Neuronal stem cell (in vitro differentiated cells): Measurements from ENCODE around the gene PRELID3B.

Source experiments
- DNase-seq: peaks from one replicate; pipeline ENCODE4 v3.0.0-alpha.2; 2013; ENCODE audit warnings: low spot score
- H2AFZ ChIP-seq: one replicate; pipeline ENCODE4 v1.6.1; 2013; ENCODE audit warnings: mild to moderate bottlenecking, low read length, inconsistent platforms
- H2AK5ac ChIP-seq: 2 replicates; pipeline ENCODE4 v1.6.1; 2013; ENCODE audit warnings: low read depth, mild to moderate bottlenecking, inconsistent platforms, low read length, moderate library complexity, mixed read lengths
- H2BK120ac ChIP-seq: 2 replicates; pipeline ENCODE4 v1.6.1; 2013; ENCODE audit warnings: low read depth, mild to moderate bottlenecking, inconsistent platforms, low read length, moderate library complexity, mixed read lengths
- H2BK12ac ChIP-seq: one replicate; pipeline ENCODE4 v1.6.1; 2013; ENCODE audit warnings: low read length, inconsistent platforms
- H2BK15ac ChIP-seq: 2 replicates; pipeline ENCODE4 v1.6.1; 2013; ENCODE audit warnings: mild to moderate bottlenecking, low read length, inconsistent platforms, mixed read lengths
- H2BK5ac ChIP-seq: one replicate; pipeline ENCODE4 v1.6.1; 2013; ENCODE audit warnings: inconsistent platforms, mild to moderate bottlenecking, low read length, moderate library complexity
- H3K14ac ChIP-seq: one replicate; pipeline ENCODE4 v1.6.1; 2013; ENCODE audit warnings: low read length, inconsistent platforms
- H3K18ac ChIP-seq: 2 replicates; pipeline ENCODE4 v1.6.1; 2013; ENCODE audit warnings: low read length, inconsistent platforms
- H3K23ac ChIP-seq: 2 replicates; pipeline ENCODE4 v1.6.1; 2013; ENCODE audit warnings: low read depth, mild to moderate bottlenecking, mixed read lengths, low read length, inconsistent platforms; ENCODE audit not compliant: poor library complexity
- H3K27ac ChIP-seq: replicated peaks from 3 replicates; pipeline ENCODE4 v1.5.1; 2013; ENCODE audit warnings: low read length, inconsistent platforms
- H3K27me3 ChIP-seq, 3 experiments: 2 replicates each; pipeline ENCODE4 v1.6.1; 2013; ENCODE audit warnings: low read length in 3 of 3, mild to moderate bottlenecking in 2 of 3, inconsistent platforms in 1 of 3, low read depth in 1 of 3, mixed read lengths in 1 of 3, moderate library complexity in 1 of 3; ENCODE audit not compliant: control insufficient read depth in 3 of 3, insufficient read depth in 3 of 3
- H3K36me3 ChIP-seq, 2 donors: replicated peaks in 1 of 2; 2 replicates each; pipeline ENCODE4 v1.6.1; 2013; ENCODE audit warnings: low read length in 2 of 2; ENCODE audit not compliant: control insufficient read depth in 2 of 2, insufficient read depth in 2 of 2
- H3K4ac ChIP-seq: 2 replicates; pipeline ENCODE4 v1.6.1; 2013; ENCODE audit warnings: inconsistent platforms, mild to moderate bottlenecking, low read length, moderate library complexity
- H3K4me1 ChIP-seq, 2 donors: 1 replicate in 1 of 2; 2 replicates in 1 of 2; pipeline ENCODE4 v1.6.1; 2013; ENCODE audit warnings: low read length in 2 of 2, low read depth in 1 of 2; ENCODE audit not compliant: control insufficient read depth in 2 of 2, insufficient read depth in 1 of 2
- H3K4me2 ChIP-seq: one replicate; pipeline ENCODE4 v1.6.1; 2013; ENCODE audit warnings: mild to moderate bottlenecking, low read length, inconsistent platforms; ENCODE audit not compliant: insufficient read depth, poor library complexity, severe bottlenecking
- H3K4me3 ChIP-seq, 2 donors: 2 replicates each; pipeline ENCODE4 v1.5.1; 2013; ENCODE audit warnings: low read length in 2 of 2, mild to moderate bottlenecking in 2 of 2, inconsistent platforms in 1 of 2, moderate library complexity in 1 of 2
- H3K79me1 ChIP-seq: one replicate; pipeline ENCODE4 v1.6.1; 2013; ENCODE audit warnings: low read depth, mild to moderate bottlenecking, inconsistent platforms, low read length, moderate library complexity
- H3K9ac ChIP-seq: one replicate; pipeline ENCODE4 v1.6.1; 2013; ENCODE audit warnings: mild to moderate bottlenecking, low read depth, low read length, inconsistent platforms; ENCODE audit not compliant: poor library complexity
- H3K9me3 ChIP-seq, 2 donors: replicated peaks in 1 of 2; 2 replicates each; pipeline versions ENCODE3 to v1.6.1; 2013; ENCODE audit warnings: low read length in 2 of 2, mild to moderate bottlenecking in 2 of 2, inconsistent platforms in 1 of 2, low read depth in 1 of 2, mixed read lengths in 1 of 2, moderate library complexity in 1 of 2; ENCODE audit not compliant: control insufficient read depth in 2 of 2, insufficient read depth in 1 of 2
- H4K8ac ChIP-seq: one replicate; pipeline ENCODE4 v1.6.1; 2013; ENCODE audit warnings: low read depth, mild to moderate bottlenecking, inconsistent platforms, low read length, moderate library complexity
- H4K91ac ChIP-seq: one replicate; pipeline ENCODE4 v1.6.1; 2013; ENCODE audit warnings: low read length, low read depth, mild to moderate bottlenecking, inconsistent platforms; ENCODE audit not compliant: poor library complexity
- WGBS, 2 donors: extraction: QIAGEN DNeasy Blood & Tissue Kit; methylation state at CpG; one replicate each; pipeline ENCODE4 v1.1.7; 2013; ENCODE audit warnings: missing lambda C conversion rate in 2 of 2, mixed read lengths in 1 of 2; ENCODE audit not compliant: insufficient read length in 2 of 2, insufficient replicate concordance in 1 of 2; ENCODE audit errors: extremely low coverage in 2 of 2; 5-methylcytosine and 5-hydroxymethylcytosine counted together

PRELID3B gene

GRCh38 chr20:58998656-58999055 is 43.9 kb downstream of the PRELID3B start:
- Histone ChIP-seq H3K27ac (no peak overlapping the region), H2BK120ac (no peak overlapping the region)
- WGBS, 2 donors: no CpG with 5 or more reads among the region's 11 CpGs

GRCh38 chr20:58997141-58997770 is 45.3 kb downstream of the PRELID3B start:
- no peak overlapping the region for H4K91ac ChIP-seq
- no peak overlapping the region for H3K4me3 ChIP-seq
- H3K36me3 ChIP-seq: peaks cover 35 to 51% of the 10 kb centered on the region in 2 donors
- no peak overlapping the region for H2AK5ac ChIP-seq
- DNase-seq: no peak
- no peak overlapping the region for H3K4ac ChIP-seq
- H3K14ac ChIP-seq: no peak overlapping the region
- no CpG with 5 or more reads among the region's 24 CpGs for WGBS, 2 donors
- peaks cover 0 to 1% of the 10 kb centered on the region in 2 donors for H3K9me3 ChIP-seq
- peaks cover 0 to under 1% of the 10 kb centered on the region in 2 donors for H3K4me1 ChIP-seq
- H3K79me1 ChIP-seq: no peaks in the 10 kb centered on the region
- no peak overlapping the region for H3K27ac ChIP-seq
- no peak overlapping the region for H2BK12ac ChIP-seq
- no peaks in the 10 kb centered on the region for H3K27me3 ChIP-seq
- no peak overlapping the region for H3K18ac ChIP-seq
- no peak overlapping the region for H2BK120ac ChIP-seq
- no peak overlapping the region for H3K23ac ChIP-seq
- no peak overlapping the region for H3K4me2 ChIP-seq
- H2AFZ ChIP-seq: no peak overlapping the region
- H4K8ac ChIP-seq: no peak overlapping the region
- no peak overlapping the region for H2BK5ac ChIP-seq
- no peak overlapping the region for H3K9ac ChIP-seq
- H2BK15ac ChIP-seq: no peak overlapping the region

More at GRCh38 chr20:58998656-58999055, 43.9 kb downstream of the PRELID3B start:
- DNase-seq: no peak
- H4K8ac ChIP-seq: no peak overlapping the region
- no peak overlapping the region for H2AK5ac ChIP-seq
- no peaks in the 10 kb centered on the region for H3K27me3 ChIP-seq
- no peak overlapping the region for H3K4me3 ChIP-seq
- no peak overlapping the region for H3K23ac ChIP-seq
- peaks cover 0 to 1% of the 10 kb centered on the region in 2 donors for H3K9me3 ChIP-seq
- peaks cover 23 to 37% of the 10 kb centered on the region in 2 donors for H3K36me3 ChIP-seq
- H3K14ac ChIP-seq: no peak overlapping the region
- no peaks in the 10 kb centered on the region for H3K79me1 ChIP-seq
- no peak overlapping the region for H2BK15ac ChIP-seq
- no peak overlapping the region for H3K18ac ChIP-seq
- no peak overlapping the region for H2BK12ac ChIP-seq
- H2BK5ac ChIP-seq: no peak overlapping the region
- no peak overlapping the region for H3K4me2 ChIP-seq
- no peak overlapping the region for H2AFZ ChIP-seq
- H3K9ac ChIP-seq: no peak overlapping the region
- no peak overlapping the region for H4K91ac ChIP-seq
- H3K4ac ChIP-seq: no peak overlapping the region
- peaks cover 8 to 10% of the 10 kb centered on the region in 2 donors for H3K4me1 ChIP-seq

GRCh38 chr20:58996226-58996611 is 46.4 kb downstream of the PRELID3B start:
- no peak overlapping the region for H2BK12ac ChIP-seq
- WGBS, 2 donors: no CpG with 5 or more reads among the region's 12 CpGs
- no peak overlapping the region for H2BK15ac ChIP-seq

DNA sequence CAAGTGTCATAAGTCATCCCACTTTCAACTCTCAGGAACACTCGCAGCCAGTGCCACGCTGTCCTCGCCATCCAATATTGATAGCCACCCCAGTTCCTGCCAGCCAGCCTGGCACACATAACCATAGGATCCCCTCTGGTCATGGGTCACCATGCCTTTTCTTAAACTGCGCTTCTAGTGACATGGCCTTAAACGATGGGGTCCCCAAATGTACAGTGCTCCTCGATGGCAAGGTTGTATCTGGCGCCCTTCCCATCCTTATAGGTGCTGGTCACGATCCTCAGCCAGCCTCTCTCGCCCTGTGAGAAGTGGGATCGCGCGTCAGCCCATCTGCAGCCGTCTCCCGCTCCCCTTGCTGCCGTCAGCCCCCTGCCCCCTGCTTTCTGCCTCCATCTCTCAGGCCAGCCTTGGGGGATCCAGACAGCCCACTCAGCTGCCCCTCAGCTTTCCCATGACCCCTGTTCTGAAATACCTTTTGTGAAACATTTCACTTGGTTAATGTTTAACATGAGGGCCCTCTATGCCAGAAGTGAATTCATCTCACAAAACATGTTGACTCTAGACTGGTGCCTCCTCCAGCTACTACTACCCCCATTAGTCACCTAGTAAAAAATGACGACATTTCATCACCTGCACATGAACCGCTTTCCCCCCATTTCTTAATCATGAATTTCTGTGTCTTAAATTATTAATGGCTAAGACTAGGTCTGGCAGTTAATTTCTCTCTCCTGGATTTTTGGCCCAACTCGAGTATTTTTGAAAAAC is 46.9 kb downstream of the PRELID3B start:
- Histone ChIP-seq H2BK15ac (no peak overlapping the region), H3K9ac (no peak overlapping the region), H3K4me2 (no peak overlapping the region), H2BK12ac (no peak overlapping the region), H3K18ac (no peak overlapping the region), H3K27ac (no peak overlapping the region), H2AK5ac (no peak overlapping the region), H2AFZ (no peak overlapping the region), H4K91ac (no peak overlapping the region), H2BK120ac (no peak overlapping the region), H4K8ac (no peak overlapping the region), H3K4ac (no peak overlapping the region), H3K4me3 (no peak overlapping the region), H3K9me3 (peaks cover 0 to 1% of the 10 kb centered on the region in 2 donors), H3K79me1 (no peaks in the 10 kb centered on the region), H3K36me3 (peaks cover 41 to 68% of the 10 kb centered on the region in 2 donors), H2BK5ac (no peak overlapping the region), H3K23ac (no peak overlapping the region), H3K4me1 (no peaks in the 10 kb centered on the region), H3K27me3 (no peaks in the 10 kb centered on the region), H3K14ac (peak overlapping the region; percentile 22)
- DNase-seq: no peak
- WGBS, 2 donors: no CpG with 5 or more reads among the region's 18 CpGs

More at GRCh38 chr20:58996226-58996611, 46.4 kb downstream of the PRELID3B start:
- Histone ChIP-seq H2BK5ac (no peak overlapping the region), H3K27ac (no peak overlapping the region), H3K36me3 (peaks cover 36 to 62% of the 10 kb centered on the region in 2 donors), H2BK120ac (no peak overlapping the region), H3K23ac (no peak overlapping the region), H3K4ac (no peak overlapping the region), H3K4me2 (no peak overlapping the region), H3K4me3 (no peak overlapping the region), H4K8ac (no peak overlapping the region), H3K18ac (no peak overlapping the region), H3K9ac (no peak overlapping the region), H2AK5ac (no peak overlapping the region), H2AFZ (no peak overlapping the region), H3K27me3 (no peaks in the 10 kb centered on the region), H3K79me1 (no peaks in the 10 kb centered on the region), H3K9me3 (peaks cover 0 to 1% of the 10 kb centered on the region in 2 donors), H3K14ac (no peak overlapping the region), H3K4me1 (no peaks in the 10 kb centered on the region), H4K91ac (no peak overlapping the region)
- no peak for DNase-seq
